Midbrain (tissue), 1 donor: ENCODE data around the gene IQGAP3.

Experiments
- DNase-seq: peaks from one replicate; lab custom pipeline; 2025; lab: John Stamatoyannopoulos, UW

IQGAP3 gene

GRCh38 chr1:156574039-156574633, 1.8 kb upstream of the IQGAP3 start:
- no peak for DNase-seq

- no peak for DNase-seq
Observed at GRCh38 chr1:156572663-156573018, 276 bp upstream of the IQGAP3 start.

- no peak for DNase-seq
Observed at GRCh38 chr1:156571261-156571852, 1.0 kb downstream of the IQGAP3 start.

- no peak for DNase-seq
Observed at GRCh38 chr1:156566436-156566835, 5.9 kb downstream of the IQGAP3 start.

GRCh38 chr1:156565519-156565918, 6.8 kb downstream of the IQGAP3 start:
- no peak for DNase-seq

- DNase-seq: no peak
Observed at GRCh38 chr1:156560585-156561163, 11.7 kb downstream of the IQGAP3 start.

- DNase-seq: no peak
Observed at GRCh38 chr1:156559797-156560385, 12.5 kb downstream of the IQGAP3 start.

GRCh38 chr1:156559086-156559796, 13.1 kb downstream of the IQGAP3 start:
- no peak for DNase-seq

- no peak for DNase-seq
Observed at GRCh38 chr1:156556354-156556753, 16.0 kb downstream of the IQGAP3 start.

GRCh38 chr1:156555715-156556114, 16.6 kb downstream of the IQGAP3 start:
- no peak for DNase-seq

- no peak for DNase-seq
Observed at GRCh38 chr1:156554971-156555370, 17.4 kb downstream of the IQGAP3 start.

- no peak for DNase-seq
Observed at GRCh38 chr1:156553860-156554485, 18.4 kb downstream of the IQGAP3 start.

- peak; percentile 39 for DNase-seq
Observed at GRCh38 chr1:156552937-156553336, 19.4 kb downstream of the IQGAP3 start.

GRCh38 chr1:156552518-156552917, 19.8 kb downstream of the IQGAP3 start:
- no peak for DNase-seq

- no peak for DNase-seq
Observed at GRCh38 chr1:156551869-156552268, 20.5 kb downstream of the IQGAP3 start.

- no peak for DNase-seq
Observed at GRCh38 chr1:156551066-156551643, 21.2 kb downstream of the IQGAP3 start.

- DNase-seq: no peak
Observed at GRCh38 chr1:156550346-156550745, 22.0 kb downstream of the IQGAP3 start.

- no peak for DNase-seq
Observed at GRCh38 chr1:156549831-156550230, 22.5 kb downstream of the IQGAP3 start.

GRCh38 chr1:156549390-156549789, 23.0 kb downstream of the IQGAP3 start:
- no peak for DNase-seq

- DNase-seq: no peak
Observed at GRCh38 chr1:156547982-156548381, 24.4 kb downstream of the IQGAP3 start.

GRCh38 chr1:156547434-156547833, 24.9 kb downstream of the IQGAP3 start:
- no peak for DNase-seq

GRCh38 chr1:156546267-156546666, 26.1 kb downstream of the IQGAP3 start:
- DNase-seq: no peak
